ENCODE measurements around the gene PTPRN2. TPM values are rescaled to one million over a fixed set of nuclear protein-coding genes. Genes with fewer than 3 reads are reported as not detected.

Gene PTPRN2
- total and polyA plus RNA-seq, 2 donors from 2014 or later = 4.8 to 6.2 TPM

DNA sequence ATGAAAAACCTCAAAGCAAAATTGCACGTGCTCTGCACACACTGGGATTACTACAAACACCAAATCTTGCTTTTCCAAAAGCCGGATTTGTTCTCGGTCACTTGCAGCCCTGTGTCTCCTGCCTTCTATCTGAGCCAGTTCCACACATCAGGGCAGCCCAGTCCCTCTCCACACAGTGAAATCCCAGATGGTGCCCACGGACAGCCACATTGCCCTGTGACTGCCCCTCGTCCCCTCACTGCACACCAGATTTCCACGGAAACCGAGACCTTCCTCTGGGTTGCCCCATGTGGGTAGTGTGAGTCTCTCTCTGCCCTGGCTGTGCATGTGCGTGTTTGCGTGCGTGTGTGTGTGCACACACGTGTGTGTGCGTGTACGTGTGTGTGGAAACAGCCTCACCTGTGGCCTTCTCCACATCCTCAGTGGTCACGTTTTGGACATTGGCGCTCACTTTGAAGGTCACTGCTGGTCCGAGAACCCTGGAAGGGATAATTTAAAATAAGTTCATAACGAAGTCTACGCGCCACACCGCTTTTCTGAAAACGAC is 506.7 kb downstream of the PTPRN2 start:
- Histone ChIP-seq H3K27me3 (ENCODE audit: control insufficient read depth, insufficient read depth, low read length) (no peaks in the 10 kb centered on the region), H3K4me1 (ENCODE audit: control insufficient read depth in 2 of 3, insufficient read depth in 2 of 3, low read depth in 1 of 3, low read length in 3 of 3) (no peaks in the 10 kb centered on the region), H3K36me3 (ENCODE audit: control insufficient read depth in 2 of 3, insufficient read depth in 3 of 3, low read length in 3 of 3) (no peaks in the 10 kb centered on the region), H3K4me3 (ENCODE audit: low read length in 3 of 3) (no peak overlapping the region), H3K9ac (ENCODE audit: low read length in 3 of 3) (no peak overlapping the region), H3K27ac (ENCODE audit: low read depth in 2 of 2, low read length in 2 of 2) (no peak overlapping the region), H3K9me3 (ENCODE audit: control insufficient read depth in 2 of 3, insufficient read depth in 1 of 3, low read length in 3 of 3) (no peaks in the 10 kb centered on the region)
- intact Hi-C loops (cut with DNase I) = no loop called here
- TF ChIP-seq, protein P1, sequence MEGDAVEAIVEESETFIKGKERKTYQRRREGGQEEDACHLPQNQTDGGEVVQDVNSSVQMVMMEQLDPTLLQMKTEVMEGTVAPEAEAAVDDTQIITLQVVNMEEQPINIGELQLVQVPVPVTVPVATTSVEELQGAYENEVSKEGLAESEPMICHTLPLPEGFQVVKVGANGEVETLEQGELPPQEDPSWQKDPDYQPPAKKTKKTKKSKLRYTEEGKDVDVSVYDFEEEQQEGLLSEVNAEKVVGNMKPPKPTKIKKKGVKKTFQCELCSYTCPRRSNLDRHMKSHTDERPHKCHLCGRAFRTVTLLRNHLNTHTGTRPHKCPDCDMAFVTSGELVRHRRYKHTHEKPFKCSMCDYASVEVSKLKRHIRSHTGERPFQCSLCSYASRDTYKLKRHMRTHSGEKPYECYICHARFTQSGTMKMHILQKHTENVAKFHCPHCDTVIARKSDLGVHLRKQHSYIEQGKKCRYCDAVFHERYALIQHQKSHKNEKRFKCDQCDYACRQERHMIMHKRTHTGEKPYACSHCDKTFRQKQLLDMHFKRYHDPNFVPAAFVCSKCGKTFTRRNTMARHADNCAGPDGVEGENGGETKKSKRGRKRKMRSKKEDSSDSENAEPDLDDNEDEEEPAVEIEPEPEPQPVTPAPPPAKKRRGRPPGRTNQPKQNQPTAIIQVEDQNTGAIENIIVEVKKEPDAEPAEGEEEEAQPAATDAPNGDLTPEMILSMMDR (IDR thresholded peaks at IDR 0.05; ENCODE audit: borderline replicate concordance, extremely low read depth, insufficient read depth) = no peak
- no peak for FAIRE-seq
- DNase-seq = peak in 1 of 5 donors; percentile 15

DNA sequence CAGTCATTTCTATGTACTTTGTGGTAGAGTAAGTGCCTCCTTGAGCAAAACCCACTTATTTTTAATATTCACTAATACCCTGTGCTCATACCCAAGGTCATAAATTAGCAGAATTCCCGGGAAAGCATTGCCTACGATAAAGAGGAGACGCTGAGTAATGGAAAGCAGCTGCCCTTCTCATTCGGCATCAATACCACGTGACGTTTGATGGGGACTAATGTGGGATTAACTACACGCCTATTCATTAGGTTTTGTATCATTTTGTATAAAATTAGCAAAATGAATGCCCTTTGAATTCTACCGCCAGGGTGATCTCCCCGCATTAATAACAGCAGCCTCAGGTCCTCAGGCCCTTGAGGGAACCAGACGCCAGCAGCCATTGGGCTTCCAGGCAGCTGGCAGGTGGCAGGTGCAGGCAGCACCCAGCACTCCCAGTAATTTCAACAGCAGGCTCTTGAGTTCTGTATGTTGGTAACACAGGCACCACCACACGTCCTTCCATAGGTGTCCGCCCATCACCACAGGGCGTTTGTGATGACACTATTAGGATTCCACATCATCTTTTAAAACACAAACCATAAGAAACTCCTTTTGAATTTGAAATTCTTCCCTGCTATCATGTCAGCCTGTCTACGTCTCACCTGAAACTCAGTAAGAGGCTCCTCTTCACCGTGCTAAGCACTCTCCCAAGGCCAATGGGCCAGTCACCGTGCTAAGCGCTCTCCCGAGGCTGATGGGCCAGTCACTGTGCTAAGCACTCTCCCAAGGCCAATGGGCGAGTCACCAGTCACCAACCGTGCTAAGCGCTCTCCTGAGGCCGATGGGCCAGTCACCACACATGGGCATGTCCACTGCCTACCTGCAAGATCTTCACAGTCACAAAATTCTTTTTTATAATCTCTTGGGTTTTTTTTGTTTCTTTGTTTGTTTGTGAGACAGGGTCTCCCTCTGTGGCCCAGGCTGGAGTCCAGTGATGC is 509.4 kb downstream of the PTPRN2 start:
- no peak for FAIRE-seq
- no peaks in the 10 kb centered on the region for H3K9me3 ChIP-seq (ENCODE audit: control insufficient read depth in 2 of 3, insufficient read depth in 1 of 3, low read length in 3 of 3)
- intact Hi-C loops (cut with DNase I) = no loop called here
- DNase-seq = no peak
- H3K36me3 ChIP-seq (ENCODE audit: control insufficient read depth in 2 of 3, insufficient read depth in 3 of 3, low read length in 3 of 3) = no peaks in the 10 kb centered on the region
- no peak overlapping the region for H3K4me3 ChIP-seq (ENCODE audit: low read length in 3 of 3)
- no peak overlapping the region for H3K27ac ChIP-seq (ENCODE audit: low read depth in 2 of 2, low read length in 2 of 2)
- TF ChIP-seq, protein P1 (IDR thresholded peaks at IDR 0.05; ENCODE audit: borderline replicate concordance, extremely low read depth, insufficient read depth) = no peak
- no peaks in the 10 kb centered on the region for H3K27me3 ChIP-seq (ENCODE audit: control insufficient read depth, insufficient read depth, low read length)
- no peak overlapping the region for H3K9ac ChIP-seq (ENCODE audit: low read length in 3 of 3)
- H3K4me1 ChIP-seq (ENCODE audit: control insufficient read depth in 2 of 3, insufficient read depth in 2 of 3, low read depth in 1 of 3, low read length in 3 of 3) = no peaks in the 10 kb centered on the region

DNA sequence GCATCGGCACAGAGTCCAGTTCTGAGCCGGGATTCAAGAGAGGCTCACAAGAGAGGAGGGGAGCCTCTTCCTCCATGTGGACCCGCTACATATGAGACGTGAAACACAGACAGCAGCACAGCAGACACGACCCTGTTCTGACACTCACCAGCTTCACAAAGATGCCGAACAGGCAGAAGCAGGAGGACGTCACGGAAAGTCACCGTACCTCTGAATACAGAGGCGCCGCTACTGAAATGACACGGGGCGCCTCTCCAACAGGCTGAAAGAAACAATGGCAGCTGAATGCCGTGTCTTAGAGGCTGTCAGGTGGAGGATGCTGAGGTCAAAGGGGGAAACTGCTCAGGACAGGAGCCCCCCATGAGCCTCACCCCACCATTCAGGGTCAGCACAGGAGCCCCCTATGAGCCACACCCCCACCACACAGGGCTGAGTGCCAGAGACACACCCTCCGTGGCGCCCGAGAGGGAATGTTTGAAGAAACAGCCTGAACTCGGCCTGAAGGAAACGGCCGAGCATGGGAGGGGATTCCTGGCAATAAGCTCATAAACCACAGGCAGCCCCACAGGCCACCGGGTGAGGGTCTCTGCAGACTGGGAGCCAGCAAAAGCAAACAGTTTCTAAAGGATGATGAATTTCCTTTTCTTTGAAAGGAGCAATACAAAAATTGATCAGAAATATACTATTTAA is 510.3 kb downstream of the PTPRN2 start:
- Histone ChIP-seq H3K27me3 (ENCODE audit: control insufficient read depth, insufficient read depth, low read length) (no peaks in the 10 kb centered on the region), H3K27ac (ENCODE audit: low read depth in 2 of 2, low read length in 2 of 2) (no peak overlapping the region), H3K4me1 (ENCODE audit: control insufficient read depth in 2 of 3, insufficient read depth in 2 of 3, low read depth in 1 of 3, low read length in 3 of 3) (no peaks in the 10 kb centered on the region), H3K4me3 (ENCODE audit: low read length in 3 of 3) (no peak overlapping the region), H3K9ac (ENCODE audit: low read length in 3 of 3) (no peak overlapping the region), H3K9me3 (ENCODE audit: control insufficient read depth in 2 of 3, insufficient read depth in 1 of 3, low read length in 3 of 3) (no peaks in the 10 kb centered on the region), H3K36me3 (ENCODE audit: control insufficient read depth in 2 of 3, insufficient read depth in 3 of 3, low read length in 3 of 3) (no peaks in the 10 kb centered on the region)
- TF ChIP-seq, protein P1 (IDR thresholded peaks at IDR 0.05; ENCODE audit: borderline replicate concordance, extremely low read depth, insufficient read depth) = no peak
- intact Hi-C loops (cut with DNase I) = no loop called here
- FAIRE-seq = no peak
- DNase-seq = no peak

Measured in kidney (tissue), 14 donors.